Transverse colon (tissue), 3 donors: ENCODE data around the gene MATR3.

Experiments
- POLR2A ChIP-seq: fragments of 450-650 bp; IDR thresholded peaks from one replicate; pipeline ENCODE4 v1.6.1; 2016; ENCODE audit warnings: antibody characterized with exemption, mild to moderate bottlenecking, moderate library complexity
- TF ChIP-seq, protein P1 (sequence below), 5 experiments: fragments of 200-600 bp in 3 of 5; fragments of 450-650 bp in 2 of 5; sonication (generic) in 3 of 5; IDR thresholded peaks; 1 replicate in 2 of 5; 2 replicates in 3 of 5; pipeline ENCODE4 v1.5.1; 2016 to 2017; ENCODE audit warnings: antibody characterized with exemption in 5 of 5, inconsistent platforms in 3 of 5, mild to moderate bottlenecking in 2 of 5, moderate library complexity in 1 of 5

DNA sequence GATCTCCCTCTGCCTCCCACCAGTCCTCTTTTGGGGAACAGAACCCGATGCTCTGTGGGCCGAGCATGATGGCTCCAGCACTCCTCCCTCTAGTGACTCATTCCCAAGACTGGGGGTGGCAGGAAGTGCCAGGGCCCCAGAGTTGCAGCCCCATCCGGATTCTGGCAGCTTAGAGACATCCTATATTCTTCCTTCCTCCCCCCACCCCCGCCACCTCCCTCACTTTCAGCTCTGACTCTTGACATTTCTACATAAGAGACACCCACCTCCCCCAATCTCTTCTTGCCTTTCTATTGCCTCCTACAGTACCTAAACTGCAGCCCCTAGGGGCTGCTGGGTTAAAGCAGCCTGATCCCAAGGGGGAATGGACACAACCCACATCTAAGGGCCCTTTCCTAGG lies 47.1 kb upstream of the MATR3 start:
- TF ChIP-seq, protein P1, sequence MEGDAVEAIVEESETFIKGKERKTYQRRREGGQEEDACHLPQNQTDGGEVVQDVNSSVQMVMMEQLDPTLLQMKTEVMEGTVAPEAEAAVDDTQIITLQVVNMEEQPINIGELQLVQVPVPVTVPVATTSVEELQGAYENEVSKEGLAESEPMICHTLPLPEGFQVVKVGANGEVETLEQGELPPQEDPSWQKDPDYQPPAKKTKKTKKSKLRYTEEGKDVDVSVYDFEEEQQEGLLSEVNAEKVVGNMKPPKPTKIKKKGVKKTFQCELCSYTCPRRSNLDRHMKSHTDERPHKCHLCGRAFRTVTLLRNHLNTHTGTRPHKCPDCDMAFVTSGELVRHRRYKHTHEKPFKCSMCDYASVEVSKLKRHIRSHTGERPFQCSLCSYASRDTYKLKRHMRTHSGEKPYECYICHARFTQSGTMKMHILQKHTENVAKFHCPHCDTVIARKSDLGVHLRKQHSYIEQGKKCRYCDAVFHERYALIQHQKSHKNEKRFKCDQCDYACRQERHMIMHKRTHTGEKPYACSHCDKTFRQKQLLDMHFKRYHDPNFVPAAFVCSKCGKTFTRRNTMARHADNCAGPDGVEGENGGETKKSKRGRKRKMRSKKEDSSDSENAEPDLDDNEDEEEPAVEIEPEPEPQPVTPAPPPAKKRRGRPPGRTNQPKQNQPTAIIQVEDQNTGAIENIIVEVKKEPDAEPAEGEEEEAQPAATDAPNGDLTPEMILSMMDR (IDR thresholded peaks at IDR 0.05): no peak
- no peak for TF ChIP-seq POLR2A
